ENCODE measurements around the gene LHPP. TPM values are rescaled to one million over a fixed set of nuclear protein-coding genes. Genes with fewer than 3 reads are reported as not detected.

The LHPP gene
- total and polyA plus RNA-seq, 2 experiments from 2014 or later: 19.1 to 40.6 TPM

GRCh38 chr10:124612611-124613498 is 151.2 kb downstream of the LHPP start:
- H3K27me3 ChIP-seq: no peaks in the 10 kb centered on the region
- H3K27ac ChIP-seq: no peak overlapping the region
- H3K4me1 ChIP-seq (ENCODE audit: low read depth): peaks cover 5% of the 10 kb centered on the region
- TF ChIP-seq CTCF (IDR thresholded peaks at IDR 0.05; ENCODE audit: low read depth, low read length): no peak
- no peak overlapping the region for H3K4me3 ChIP-seq
- H3K9me3 ChIP-seq (ENCODE audit: low read depth): no peaks in the 10 kb centered on the region
- DNase-seq (ENCODE audit: low read depth in 1 of 2, low spot score in 1 of 2): peak; percentile 56 to 58
- no peaks in the 10 kb centered on the region for H3K36me3 ChIP-seq

GRCh38 chr10:124614003-124614659 is 152.5 kb downstream of the LHPP start:
- no peak overlapping the region for H3K4me3 ChIP-seq
- H3K27ac ChIP-seq: no peak overlapping the region
- H3K4me1 ChIP-seq (ENCODE audit: low read depth): peaks cover 5% of the 10 kb centered on the region
- no peak for TF ChIP-seq CTCF (IDR thresholded peaks at IDR 0.05; ENCODE audit: low read depth, low read length)
- no peaks in the 10 kb centered on the region for H3K27me3 ChIP-seq
- DNase-seq (ENCODE audit: low read depth in 1 of 2, low spot score in 1 of 2): no peak
- no peaks in the 10 kb centered on the region for H3K36me3 ChIP-seq
- no peaks in the 10 kb centered on the region for H3K9me3 ChIP-seq (ENCODE audit: low read depth)

GRCh38 chr10:124615259-124615658 is 153.6 kb downstream of the LHPP start:
- Histone ChIP-seq H3K4me3 (no peak overlapping the region), H3K27ac (no peak overlapping the region), H3K36me3 (no peaks in the 10 kb centered on the region), H3K27me3 (no peaks in the 10 kb centered on the region), H3K9me3 (ENCODE audit: low read depth) (no peaks in the 10 kb centered on the region), H3K4me1 (ENCODE audit: low read depth) (peaks cover 5% of the 10 kb centered on the region)
- no peak for TF ChIP-seq CTCF (IDR thresholded peaks at IDR 0.05; ENCODE audit: low read depth, low read length)
- DNase-seq (ENCODE audit: low read depth in 1 of 2, low spot score in 1 of 2): no peak

GRCh38 chr10:124616040-124616835 is 154.6 kb downstream of the LHPP start:
- no peak for DNase-seq (ENCODE audit: low read depth in 1 of 2, low spot score in 1 of 2)
- Histone ChIP-seq H3K36me3 (no peaks in the 10 kb centered on the region), H3K4me3 (no peak overlapping the region), H3K9me3 (ENCODE audit: low read depth) (no peaks in the 10 kb centered on the region), H3K27ac (no peak overlapping the region), H3K27me3 (no peaks in the 10 kb centered on the region), H3K4me1 (ENCODE audit: low read depth) (peaks cover 5% of the 10 kb centered on the region)
- TF ChIP-seq CTCF (IDR thresholded peaks at IDR 0.05; ENCODE audit: low read depth, low read length): no peak

GRCh38 chr10:124616836-124617130 is 155.2 kb downstream of the LHPP start:
- H3K27ac ChIP-seq: no peak overlapping the region
- no peak for TF ChIP-seq CTCF (IDR thresholded peaks at IDR 0.05; ENCODE audit: low read depth, low read length)
- no peaks in the 10 kb centered on the region for H3K27me3 ChIP-seq
- H3K9me3 ChIP-seq (ENCODE audit: low read depth): no peaks in the 10 kb centered on the region
- no peak for DNase-seq (ENCODE audit: low read depth in 1 of 2, low spot score in 1 of 2)
- H3K4me1 ChIP-seq (ENCODE audit: low read depth): peaks cover 11% of the 10 kb centered on the region
- H3K36me3 ChIP-seq: no peaks in the 10 kb centered on the region
- no peak overlapping the region for H3K4me3 ChIP-seq
